ENCODE data around the gene BRD3.

- TF ChIP-seq SP1 (CRISPR knock-in tag; conservative IDR thresholded peaks at IDR 0.05) (no peak), AFF4 (CRISPR knock-in tag; IDR thresholded peaks at IDR 0.05; ENCODE audit: borderline replicate concordance) (no peak), CTCF (IDR thresholded peaks at IDR 0.05) (no peak)
Measured at GRCh38 chr9:133982971-133983720, 84.7 kb downstream of the BRD3 start.
